Heart right ventricle (tissue), 16 donors: ENCODE measurements around the gene CHST11. TPM values are rescaled to one million over a fixed set of nuclear protein-coding genes. Genes with fewer than 3 reads are reported as not detected.
A peak's percentile ranks its signal among the peaks of the same experiment; 100 is the strongest.

Experiments used
- ATAC-seq, 8 donors: fragments of 200-7000 bp; cut with Tn5 transposase; one replicate each; pipeline ENCODE4 v1.9.1; 2020; ENCODE audit warnings: mild to moderate bottlenecking in 8 of 8, moderate library complexity in 8 of 8, moderate number of reproducible peaks in 1 of 8
- DNase-seq, 2 donors: peaks; one replicate each; pipeline ENCODE4 v3.0.0-alpha.2; 2020
- H3K27ac ChIP-seq, 10 donors: fragments of 200-600 bp; sonication (generic) in 2 of 10; one replicate each; pipeline versions ENCODE4 v1.5.0 to v1.8.0; 2020 to 2022; ENCODE audit warnings: mild to moderate bottlenecking in 3 of 10
- H3K27me3 ChIP-seq, 7 donors: fragments of 200-600 bp; one replicate each; pipeline ENCODE4 v1.8.0; 2021 to 2022; ENCODE audit warnings: mild to moderate bottlenecking in 2 of 7
- H3K36me3 ChIP-seq, 9 donors: fragments of 200-600 bp; sonication (generic) in 1 of 9; one replicate each; pipeline versions ENCODE4 v1.5.0 to v1.8.0; 2020 to 2022; ENCODE audit warnings: mild to moderate bottlenecking in 2 of 9
- H3K4me1 ChIP-seq, 9 donors: fragments of 200-600 bp; sonication (generic) in 1 of 9; one replicate each; pipeline versions ENCODE4 v1.5.0 to v1.8.0; 2020 to 2022; ENCODE audit warnings: mild to moderate bottlenecking in 4 of 9
- H3K4me3 ChIP-seq, 10 donors: fragments of 200-600 bp; sonication (generic) in 2 of 10; one replicate each; pipeline versions ENCODE4 v1.5.0 to v1.8.0; 2020 to 2022; ENCODE audit warnings: mild to moderate bottlenecking in 7 of 10, moderate library complexity in 2 of 10
- H3K9me3 ChIP-seq, 11 donors: fragments of 200-600 bp in 10 of 11; sonication (generic) in 2 of 11; one replicate each; pipeline versions ENCODE4 v1.5.0 to v1.8.0; 2013 to 2022; ENCODE audit warnings: mild to moderate bottlenecking in 2 of 11, control low read depth in 1 of 11, moderate library complexity in 1 of 11
- CTCF ChIP-seq, 9 donors: fragments of 200-600 bp; sonication (generic) in 2 of 9; IDR thresholded peaks; one replicate each; pipeline versions ENCODE4 v1.5.0 to v1.8.0; 2021 to 2022; ENCODE audit warnings: antibody characterized with exemption in 9 of 9, mild to moderate bottlenecking in 5 of 9, moderate library complexity in 1 of 9
- WGBS, 2 donors: extraction: QIAGEN DNeasy Blood & Tissue Kit; methylation state at CpG; one replicate each; pipeline ENCODE4 v1.1.7; 2013; ENCODE audit warnings: inconsistent platforms in 1 of 2; 5-methylcytosine and 5-hydroxymethylcytosine counted together
- intact Hi-C, 10 donors: fragments of 100-400 bp; cut with DNase I; formaldehyde crosslinking; loops; one replicate each; pipeline versions ENCODE4 v1.11.1 to v1.14.2; 2022
- polyA plus RNA-seq, 2 donors: library from polyadenylated mRNA; stranded (reverse); fragments of 200-250 nt; gene quantifications; one replicate each; pipeline ENCODE4 v1.2.3, GENCODE V29; 2013
- total RNA-seq, 10 donors: library from RNA; stranded (reverse); fragmentation: NEBNext Ultra II Directional in 3 of 10; extraction: Animal tissue kit (Norgen Biotek cat#: 25700) in 3 of 10; gene quantifications; one replicate each; pipeline versions ENCODE4 v1.2.1 to v1.2.4, GENCODE V29; 2021 to 2023
- donor health status: Arrhythmogenic right ventricular cardiomyopathy.
- donor health status: ischemic (EF 13 %, LVEDD 7.1; RV severe dilation, severe dysfunction).
- donor health status: healthy with polysubstance abuse.
- donor health status: DM: no; HTN: yes; CAD: no.
- donor health status: DM: no; HTN: no; CAD: no.
- donor health status: ischemic (EF 25% LVEDD 6.9; RV normal size, moderate dysfunction).
- donor health status: ischemic (EF 25% LVEDD 5.7; RV mildly dilated, moderate dysfunction).
- donor health status: healthy.
- donor health status: DM: yes; HTN: yes; CAD: no.
- donor health status: Ischemic cardiomyopathy.
- donor health status: ischemic (EF 35%, LVEDD 5.7; RV mildly dilated, moderate dysfunction).
- donor health status: nonischemic (EF 11% LVEDD 7.7; RV severe dilation, severe dysfunction).
- donor health status: DM: yes; HTN: yes; CAD: no.
- donor health status: PGD.
- donor health status: ischemic (EF 29% LVEDD 5.4; RV normal size, mild dysfunction).
- donor health status: nonischemic (EF 23%, LVEDD 6.1; RV moderate dilation, normal function).

CHST11 gene
- total and polyA plus RNA-seq, 12 donors: 1.1 to 12.7 (median 4.3) TPM

GRCh38 chr12:104457746-104458693, 1.3 kb downstream of the CHST11 start:
- TF ChIP-seq CTCF (IDR thresholded peaks at IDR 0.05): peak in 1 of 9 donors; percentile 3
- ATAC-seq: peak; percentile 9 to 63 (median 30)
- peak overlapping the region; percentile 42 to 95 (median 81) for H3K27ac ChIP-seq
- H3K4me1 ChIP-seq: peaks cover 0 to 50% (median 41%) of the 10 kb centered on the region in 9 donors
- H3K27me3 ChIP-seq: no peaks in the 10 kb centered on the region
- intact Hi-C loops: loop anchor here in 7 of 10 donors (2.0 to 10.0 kb wide), 9 partner anchors 49 to 417 kb away; no protein-coding TSS in a partner anchor
- no peaks in the 10 kb centered on the region for H3K9me3 ChIP-seq
- peak overlapping the region; percentile 49 to 99 (median 93) for H3K4me3 ChIP-seq
- peak; percentile 15 to 31 for DNase-seq
- no peaks in the 10 kb centered on the region for H3K36me3 ChIP-seq
- WGBS, 2 donors: 0% methylated on average over 70 to 71 of the region's 71 CpGs

- Histone ChIP-seq H3K4me1 (peaks cover 4 to 58% (median 44%) of the 10 kb centered on the region in 9 donors), H3K36me3 (no peaks in the 10 kb centered on the region), H3K4me3 (peak overlapping the region; percentile 49 to 99 (median 93)), H3K27me3 (no peaks in the 10 kb centered on the region), H3K9me3 (no peaks in the 10 kb centered on the region), H3K27ac (peak overlapping the region; percentile 42 to 95 (median 81))
- ATAC-seq: peak in 3 of 8 donors; percentile 23 to 29 (median 29)
- intact Hi-C loops: loop anchor here in 7 of 10 donors (2.0 to 10.0 kb wide), 9 partner anchors 48 to 416 kb away; no protein-coding TSS in a partner anchor
- no peak for TF ChIP-seq CTCF (IDR thresholded peaks at IDR 0.05)
- 20 to 29% methylated on average over 21 of the region's 21 CpGs for WGBS, 2 donors
- peak; percentile 27 to 31 for DNase-seq
These were observed 2.1 kb downstream of the CHST11 start for GRCh38 chr12:104458694-104459367.

- Histone ChIP-seq H3K4me1 (peaks cover 4 to 62% (median 48%) of the 10 kb centered on the region in 9 donors), H3K9me3 (no peaks in the 10 kb centered on the region), H3K4me3 (peak overlapping the region in 8 of 10 donors; percentile 63 to 99 (median 96)), H3K27ac (peak overlapping the region; percentile 42 to 95 (median 81)), H3K27me3 (no peaks in the 10 kb centered on the region), H3K36me3 (no peaks in the 10 kb centered on the region)
- peak in 2 of 8 donors; percentile 9 to 13 for ATAC-seq
- TF ChIP-seq CTCF (IDR thresholded peaks at IDR 0.05): no peak
- 68 to 80% methylated on average over 7 of the region's 7 CpGs for WGBS, 2 donors
- intact Hi-C loops: loop anchor here in 7 of 10 donors (2.0 to 10.0 kb wide), 9 partner anchors 48 to 415 kb away; no protein-coding TSS in a partner anchor
- no peak for DNase-seq
These were observed 2.7 kb downstream of the CHST11 start for GRCh38 chr12:104459368-104459909.
